OCI-LY7 (cell line): ENCODE results near the gene PPA1. TPM values are rescaled to one million over a fixed set of nuclear protein-coding genes. Genes with fewer than 3 reads are reported as not detected.

Experiments
- BruUV-seq: library from RNA; stranded (reverse); fragments of 400-500 nt; replicated peaks from 2 replicates; lab custom pipeline; 2021; lab: Mats Ljungman, UMichigan
- CTCF ChIA-PET: fragments of 300-600 bp; sonication (Branson Sonifier 250); formaldehyde crosslinking; loops from one replicate; lab custom pipeline; 2022; ENCODE audit warnings: antibody characterized with exemption; ENCODE audit not compliant: unreplicated experiment; lab: Charles Lee
- POLR2A ChIA-PET: fragments of 300-600 bp; sonication (Branson Sonifier 250); formaldehyde crosslinking; loops from one replicate; lab custom pipeline; 2022; ENCODE audit warnings: antibody characterized with exemption; lab: Charles Lee
- DNase-seq: peaks from one replicate; pipeline ENCODE4 v3.0.0-alpha.2; 2015; ENCODE audit warnings: low spot score
- H2AFZ ChIP-seq: fragments of 200-600 bp; sonication (generic), shearing (Covaris generic); 2 replicates; pipeline ENCODE4 v1.6.1; 2014; ENCODE audit warnings: mild to moderate bottlenecking, antibody characterized with exemption, low read length, moderate library complexity
- H3K27ac ChIP-seq: fragments of 200-600 bp; sonication (generic); 2 replicates; pipeline ENCODE4 v1.5.1; 2014; ENCODE audit warnings: mixed run types, low read depth, mild to moderate bottlenecking, moderate library complexity, low read length, inconsistent platforms; ENCODE audit not compliant: poor library complexity, severe bottlenecking
- H3K36me3 ChIP-seq: fragments of 200-600 bp; sonication (generic); 2 replicates; pipeline ENCODE4 v1.6.1; 2014; ENCODE audit warnings: mild to moderate bottlenecking, antibody characterized with exemption, low read length, moderate library complexity, mixed read lengths; ENCODE audit not compliant: insufficient read depth
- H3K4me1 ChIP-seq: fragments of 200-600 bp; sonication (generic); 2 replicates; pipeline ENCODE4 v1.5.1; 2014; ENCODE audit warnings: mild to moderate bottlenecking, low read length; ENCODE audit not compliant: insufficient read depth, poor library complexity, severe bottlenecking
- H3K4me2 ChIP-seq: fragments of 200-600 bp; sonication (generic); 2 replicates; pipeline ENCODE4 v1.6.1; 2014; ENCODE audit warnings: mild to moderate bottlenecking, low read length
- H3K4me3 ChIP-seq: fragments of 200-600 bp; sonication (generic); 2 replicates; pipeline ENCODE4 v1.5.1; 2014; ENCODE audit warnings: mild to moderate bottlenecking, low read depth, low read length; ENCODE audit not compliant: poor library complexity, severe bottlenecking
- H3K79me2 ChIP-seq: fragments of 200-600 bp; sonication (generic); 2 replicates; pipeline ENCODE4 v1.6.1; 2016; ENCODE audit warnings: low read depth, mild to moderate bottlenecking, low read length, moderate library complexity, mixed read lengths; ENCODE audit not compliant: insufficient read depth
- H3K9me2 ChIP-seq: fragments of 200-600 bp; sonication (generic); 2 replicates; pipeline ENCODE4 v1.6.1; 2016; ENCODE audit warnings: mild to moderate bottlenecking, low read length, mixed read lengths; ENCODE audit not compliant: insufficient read depth
- H3K9me3 ChIP-seq: fragments of 200-600 bp; sonication (generic); 2 replicates; pipeline ENCODE4 v1.6.1; 2014; ENCODE audit warnings: mild to moderate bottlenecking, mixed run types, low read length, mixed read lengths
- H4K20me1 ChIP-seq: fragments of 200-600 bp; sonication (generic); 2 replicates; pipeline ENCODE4 v1.6.1; 2014; ENCODE audit warnings: mild to moderate bottlenecking, antibody characterized with exemption, low read length, moderate library complexity, mixed read lengths; ENCODE audit not compliant: insufficient read depth
- EZH2phosphoT487 ChIP-seq: fragments of 200-600 bp; sonication (generic); IDR thresholded peaks from 2 replicates; pipeline ENCODE4 v1.6.1; 2018; ENCODE audit warnings: low read depth, borderline replicate concordance, mild to moderate bottlenecking, mixed run types, antibody characterized with exemption, low read length, moderate library complexity, mixed read lengths
- intact Hi-C: fragments of 100-400 bp; cut with micrococcal nuclease; formaldehyde crosslinking; loops from one replicate; pipeline ENCODE4 v1.10.0; 2022; ENCODE audit not compliant: unreplicated experiment
- total RNA-seq, 2 experiments: library from RNA; depleted of rRNA in 1 of 2; stranded (reverse); fragments of >200 nt in 1 of 2; shearing (Covaris generic) in 1 of 2; gene quantifications; 2 replicates each; pipeline ENCODE4 v1.2.3, GENCODE V29; 2014 to 2022
- TF ChIP-seq, protein P1 (sequence below): fragments of 200-600 bp; sonication (generic); conservative IDR thresholded peaks from 2 replicates; pipeline ENCODE4 v1.5.1; 2014; ENCODE audit warnings: mild to moderate bottlenecking, antibody characterized with exemption, low read length, moderate library complexity, mixed read lengths

Gene PPA1
- total RNA-seq, 2 experiments from 2014 or later, result 215 to 223 TPM

- no peaks in the 10 kb centered on the region for H3K9me2 ChIP-seq
Measured at GRCh38 chr10:70190102-70190501, 43.1 kb downstream of the PPA1 start.

GRCh38 chr10:70188768-70189167 lies 44.5 kb downstream of the PPA1 start:
- Histone ChIP-seq H3K9me3 (no peaks in the 10 kb centered on the region), H3K4me3 (no peak overlapping the region), H3K9me2 (no peaks in the 10 kb centered on the region), H3K27ac (no peak overlapping the region), H4K20me1 (no peaks in the 10 kb centered on the region), H3K4me2 (no peak overlapping the region), H2AFZ (no peak overlapping the region), H3K79me2 (no peaks in the 10 kb centered on the region), H3K36me3 (no peaks in the 10 kb centered on the region), H3K4me1 (no peaks in the 10 kb centered on the region)
- POLR2A ChIA-PET, result no interaction called here
- no TSS peak for BruUV-seq
- no peak for TF ChIP-seq EZH2phosphoT487
- TF ChIP-seq, protein P1, sequence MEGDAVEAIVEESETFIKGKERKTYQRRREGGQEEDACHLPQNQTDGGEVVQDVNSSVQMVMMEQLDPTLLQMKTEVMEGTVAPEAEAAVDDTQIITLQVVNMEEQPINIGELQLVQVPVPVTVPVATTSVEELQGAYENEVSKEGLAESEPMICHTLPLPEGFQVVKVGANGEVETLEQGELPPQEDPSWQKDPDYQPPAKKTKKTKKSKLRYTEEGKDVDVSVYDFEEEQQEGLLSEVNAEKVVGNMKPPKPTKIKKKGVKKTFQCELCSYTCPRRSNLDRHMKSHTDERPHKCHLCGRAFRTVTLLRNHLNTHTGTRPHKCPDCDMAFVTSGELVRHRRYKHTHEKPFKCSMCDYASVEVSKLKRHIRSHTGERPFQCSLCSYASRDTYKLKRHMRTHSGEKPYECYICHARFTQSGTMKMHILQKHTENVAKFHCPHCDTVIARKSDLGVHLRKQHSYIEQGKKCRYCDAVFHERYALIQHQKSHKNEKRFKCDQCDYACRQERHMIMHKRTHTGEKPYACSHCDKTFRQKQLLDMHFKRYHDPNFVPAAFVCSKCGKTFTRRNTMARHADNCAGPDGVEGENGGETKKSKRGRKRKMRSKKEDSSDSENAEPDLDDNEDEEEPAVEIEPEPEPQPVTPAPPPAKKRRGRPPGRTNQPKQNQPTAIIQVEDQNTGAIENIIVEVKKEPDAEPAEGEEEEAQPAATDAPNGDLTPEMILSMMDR, result no peak
- DNase-seq, result no peak
- intact Hi-C loops, result no loop called here
- CTCF ChIA-PET, result no interaction called here

More at GRCh38 chr10:70190102-70190501, 43.1 kb downstream of the PPA1 start:
- no TSS peak for BruUV-seq
- no peaks in the 10 kb centered on the region for H3K36me3 ChIP-seq
- intact Hi-C loops, result no loop called here
- no peak overlapping the region for H3K4me3 ChIP-seq
- H3K79me2 ChIP-seq, result no peaks in the 10 kb centered on the region
- no peak for DNase-seq
- H4K20me1 ChIP-seq, result no peaks in the 10 kb centered on the region
- ChIA-PET CTCF (interaction anchor here (0.9 kb wide), 1 partner anchor 174 kb away, joined by 4 read pairs; no protein-coding TSS in a partner anchor), POLR2A (interaction anchor here (1.2 kb wide), 1 partner anchor 15 kb away, joined by 3 read pairs; no protein-coding TSS in a partner anchor)
- H3K4me2 ChIP-seq, result no peak overlapping the region
- no peaks in the 10 kb centered on the region for H3K4me1 ChIP-seq
- no peak overlapping the region for H3K27ac ChIP-seq
- no peak overlapping the region for H2AFZ ChIP-seq
- no peak for TF ChIP-seq EZH2phosphoT487
- no peaks in the 10 kb centered on the region for H3K9me3 ChIP-seq

DNA sequence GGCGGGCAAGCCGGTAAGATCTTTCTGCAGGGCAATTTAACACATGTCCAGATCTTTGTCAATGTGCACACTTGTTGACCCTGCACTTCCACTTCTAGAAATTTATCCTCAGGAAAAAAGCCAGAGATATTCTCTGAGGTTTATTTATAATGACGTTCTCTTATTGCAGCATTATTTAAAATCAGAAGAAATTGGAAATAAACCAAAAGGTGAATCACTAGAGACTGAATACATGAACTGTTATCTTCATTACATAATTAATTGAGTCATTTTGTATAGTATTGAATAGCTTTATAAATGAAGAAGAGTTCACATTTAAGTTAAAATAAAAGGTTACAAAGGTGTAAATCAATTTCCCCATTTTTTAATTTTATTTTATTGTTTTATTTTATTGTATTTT lies 46.7 kb downstream of the PPA1 start:
- H3K9me3 ChIP-seq, result no peaks in the 10 kb centered on the region
- H2AFZ ChIP-seq, result no peak overlapping the region
- H3K79me2 ChIP-seq, result no peaks in the 10 kb centered on the region
- no peak overlapping the region for H3K27ac ChIP-seq
- no peak overlapping the region for H3K4me3 ChIP-seq
- no peak for TF ChIP-seq EZH2phosphoT487
- TF ChIP-seq, protein P1, result no peak
- no peaks in the 10 kb centered on the region for H3K4me1 ChIP-seq
- H3K36me3 ChIP-seq, result no peaks in the 10 kb centered on the region
- CTCF ChIA-PET, result no interaction called here
- no peak for DNase-seq
- no peaks in the 10 kb centered on the region for H3K9me2 ChIP-seq
- H4K20me1 ChIP-seq, result no peaks in the 10 kb centered on the region
- no TSS peak for BruUV-seq
- POLR2A ChIA-PET, result no interaction called here
- intact Hi-C loops, result no loop called here
- no peak overlapping the region for H3K4me2 ChIP-seq
